Retinal pigment epithelial cell (primary cell): ENCODE results near the gene SPATA31E1.
"Not testable (repeated sequence)": the region's sequence is repeated elsewhere in the genome, so short reads cannot be mapped to it uniquely, and the experiment has no call there.

Source experiments
- DNase-seq: peaks from one replicate; pipeline ENCODE4 v3.0.0-alpha.2; 2010; ENCODE audit warnings: low read depth
- H3K4me3 ChIP-seq: 2 replicates; pipeline ENCODE4 v1.5.1; 2011; ENCODE audit warnings: mild to moderate bottlenecking, low read length, control low read depth, moderate library complexity
- TF ChIP-seq, protein P1 (sequence below): conservative IDR thresholded peaks from 2 replicates; pipeline ENCODE4 v1.5.1; 2011; ENCODE audit warnings: low read depth, low read length, control low read depth, inconsistent platforms

The SPATA31E1 gene

DNA sequence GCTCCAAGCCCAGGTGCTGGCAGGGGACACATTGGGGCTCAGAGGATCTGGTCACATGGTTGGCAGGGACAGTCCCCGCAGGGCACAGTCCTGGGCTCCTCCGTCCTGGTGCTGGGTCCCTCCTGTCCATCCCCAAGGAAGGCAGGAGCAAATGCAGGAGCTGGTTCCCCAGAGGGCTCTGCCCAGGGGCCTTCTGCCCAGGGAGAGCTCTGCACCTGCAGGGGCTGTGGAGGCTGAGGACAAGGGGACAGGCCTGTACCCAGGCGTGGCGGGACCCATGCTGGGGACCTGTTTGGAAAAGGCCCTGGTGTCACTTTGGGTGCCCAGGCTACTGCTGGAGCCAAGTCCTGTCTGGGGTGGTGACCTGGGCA is 7.2 kb downstream of the SPATA31E1 start:
- H3K4me3 ChIP-seq = no peak overlapping the region
- no peak for DNase-seq
- TF ChIP-seq, protein P1, sequence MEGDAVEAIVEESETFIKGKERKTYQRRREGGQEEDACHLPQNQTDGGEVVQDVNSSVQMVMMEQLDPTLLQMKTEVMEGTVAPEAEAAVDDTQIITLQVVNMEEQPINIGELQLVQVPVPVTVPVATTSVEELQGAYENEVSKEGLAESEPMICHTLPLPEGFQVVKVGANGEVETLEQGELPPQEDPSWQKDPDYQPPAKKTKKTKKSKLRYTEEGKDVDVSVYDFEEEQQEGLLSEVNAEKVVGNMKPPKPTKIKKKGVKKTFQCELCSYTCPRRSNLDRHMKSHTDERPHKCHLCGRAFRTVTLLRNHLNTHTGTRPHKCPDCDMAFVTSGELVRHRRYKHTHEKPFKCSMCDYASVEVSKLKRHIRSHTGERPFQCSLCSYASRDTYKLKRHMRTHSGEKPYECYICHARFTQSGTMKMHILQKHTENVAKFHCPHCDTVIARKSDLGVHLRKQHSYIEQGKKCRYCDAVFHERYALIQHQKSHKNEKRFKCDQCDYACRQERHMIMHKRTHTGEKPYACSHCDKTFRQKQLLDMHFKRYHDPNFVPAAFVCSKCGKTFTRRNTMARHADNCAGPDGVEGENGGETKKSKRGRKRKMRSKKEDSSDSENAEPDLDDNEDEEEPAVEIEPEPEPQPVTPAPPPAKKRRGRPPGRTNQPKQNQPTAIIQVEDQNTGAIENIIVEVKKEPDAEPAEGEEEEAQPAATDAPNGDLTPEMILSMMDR = no peak

DNA sequence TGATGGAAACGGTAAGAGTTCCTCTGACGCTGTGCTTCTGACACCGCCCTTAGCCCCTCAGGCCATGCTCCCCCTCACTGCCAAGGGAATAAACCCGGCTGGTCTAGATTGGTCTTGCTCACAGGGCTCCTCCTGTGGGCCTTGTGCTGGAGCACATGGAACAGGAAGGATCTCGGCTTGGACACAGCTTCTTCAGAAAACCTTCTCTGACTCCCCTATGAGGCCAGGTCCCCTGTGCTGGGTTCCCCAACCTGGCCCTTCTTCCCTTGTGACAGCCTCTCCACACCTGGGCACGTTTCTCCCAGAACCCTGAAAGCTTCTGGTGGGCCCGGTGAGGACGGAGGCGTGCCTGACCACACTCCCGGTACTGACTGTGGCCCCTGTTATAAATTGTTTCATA is 8.2 kb downstream of the SPATA31E1 start:
- DNase-seq = no peak
- no peak overlapping the region for H3K4me3 ChIP-seq
- TF ChIP-seq, protein P1 = no peak

DNA sequence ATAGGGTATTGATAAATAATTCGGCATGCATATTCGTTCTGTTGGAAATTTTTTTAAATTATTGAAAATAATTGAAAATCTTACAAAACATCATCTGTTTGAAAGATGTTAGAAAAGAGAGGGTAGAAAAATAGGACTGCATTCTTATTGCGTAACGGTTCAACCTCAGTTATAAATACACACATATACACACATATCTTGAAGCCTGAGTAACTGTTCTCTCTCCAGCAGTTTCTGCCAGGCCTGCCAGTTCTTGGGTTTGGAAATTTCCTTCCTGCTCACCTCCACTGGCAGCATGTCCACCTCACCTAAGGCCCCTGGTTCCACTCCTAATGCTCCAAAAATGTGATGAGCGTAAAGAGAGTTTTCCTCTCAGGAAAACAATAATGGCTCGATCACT is 9.1 kb downstream of the SPATA31E1 start:
- TF ChIP-seq, protein P1 = no peak
- no peak overlapping the region for H3K4me3 ChIP-seq
- DNase-seq = no peak

DNA sequence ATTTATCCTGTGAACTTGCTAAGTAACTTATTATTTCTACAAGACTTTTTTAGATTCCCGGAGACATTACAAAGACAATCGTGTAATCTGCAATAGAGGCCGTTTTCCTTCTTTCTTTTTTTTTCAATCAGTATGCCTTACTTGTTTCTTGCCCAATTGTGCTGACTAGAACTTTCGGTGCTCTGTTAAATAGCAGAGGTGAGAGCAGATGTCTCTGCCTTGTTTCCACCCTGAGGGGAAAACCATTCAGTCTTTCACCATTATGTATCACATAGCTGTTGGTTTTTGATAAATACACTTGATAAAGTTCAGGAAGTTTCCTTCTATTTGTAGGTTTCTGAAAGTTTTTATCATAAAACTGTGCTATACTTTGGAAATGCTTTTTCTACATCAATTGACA is 10.3 kb downstream of the SPATA31E1 start:
- TF ChIP-seq, protein P1 = no peak
- no peak overlapping the region for H3K4me3 ChIP-seq
- no peak for DNase-seq

DNA sequence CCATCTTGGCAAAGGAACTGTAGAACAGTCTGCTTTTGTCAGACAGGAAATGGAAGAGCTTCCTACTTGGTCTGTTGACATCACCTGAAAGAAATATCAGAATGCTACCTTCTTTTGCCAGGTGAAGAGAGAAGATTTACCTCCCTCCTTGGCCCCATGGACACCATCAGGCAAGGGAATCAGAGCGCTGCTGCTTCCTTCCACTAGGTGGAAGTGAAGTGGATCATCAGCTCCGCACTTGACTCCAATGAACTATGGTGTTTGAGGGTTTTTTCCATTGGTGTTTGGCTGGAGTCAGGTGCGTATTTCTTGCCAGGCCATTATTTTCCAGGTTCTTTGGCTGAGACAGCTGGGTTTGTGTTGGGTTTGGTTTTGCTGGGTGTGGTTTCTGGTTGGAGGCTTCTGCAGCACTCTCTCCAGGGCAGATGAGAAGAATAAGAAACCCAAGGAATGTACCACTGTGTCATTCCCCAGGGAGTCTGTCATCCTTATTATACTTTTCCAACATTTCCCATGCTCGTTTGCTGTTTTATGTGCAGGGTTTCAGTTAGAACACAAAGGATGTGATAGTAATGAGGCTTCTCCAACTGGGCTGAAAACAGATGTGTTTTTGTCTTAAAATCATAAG is 12.4 kb downstream of the SPATA31E1 start:
- no peak for DNase-seq
- TF ChIP-seq, protein P1 = peak; percentile 5
- H3K4me3 ChIP-seq = no peak overlapping the region

DNA sequence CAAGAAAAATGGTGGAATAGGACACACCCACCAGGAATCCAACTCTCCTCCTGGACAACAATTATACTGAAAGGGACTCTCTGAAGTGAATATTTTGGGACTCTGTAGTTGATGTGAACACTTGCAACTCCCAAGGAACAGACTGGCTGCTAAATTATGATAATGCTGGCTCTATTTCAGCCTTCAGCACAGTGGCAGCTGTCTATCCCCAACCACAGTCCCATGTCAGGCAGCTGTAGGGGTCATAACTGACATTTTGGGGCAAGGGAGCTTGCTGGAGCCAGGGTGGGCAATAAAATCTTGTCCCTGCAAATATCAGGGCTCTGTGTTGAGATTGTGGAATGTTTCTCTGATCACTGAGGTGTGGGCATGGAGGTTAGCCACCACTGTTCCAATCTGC is 14.2 kb downstream of the SPATA31E1 start:
- H3K4me3 ChIP-seq = no peak overlapping the region
- TF ChIP-seq, protein P1 = no peak
- no peak for DNase-seq

DNA sequence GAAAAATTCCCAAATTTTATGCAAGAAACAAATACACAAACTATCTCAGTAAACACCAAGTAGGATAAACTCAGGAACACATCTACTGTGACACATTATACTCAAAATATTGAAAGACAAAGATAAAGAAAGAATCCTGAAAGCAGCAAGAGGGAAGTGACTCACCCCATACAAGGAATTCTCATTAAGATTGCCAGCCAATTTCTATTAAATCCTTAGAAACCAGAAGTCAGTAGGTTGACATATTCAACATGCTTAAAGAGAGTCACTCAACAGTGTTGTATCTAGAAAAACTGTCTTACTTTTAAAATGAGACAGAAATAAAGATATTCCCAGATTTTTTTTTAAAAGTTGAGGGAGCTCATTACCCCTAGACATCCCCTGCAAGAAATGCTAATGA is 15.5 kb downstream of the SPATA31E1 start:
- peak; percentile 10 for DNase-seq
- TF ChIP-seq, protein P1 = no peak
- no peak overlapping the region for H3K4me3 ChIP-seq

DNA sequence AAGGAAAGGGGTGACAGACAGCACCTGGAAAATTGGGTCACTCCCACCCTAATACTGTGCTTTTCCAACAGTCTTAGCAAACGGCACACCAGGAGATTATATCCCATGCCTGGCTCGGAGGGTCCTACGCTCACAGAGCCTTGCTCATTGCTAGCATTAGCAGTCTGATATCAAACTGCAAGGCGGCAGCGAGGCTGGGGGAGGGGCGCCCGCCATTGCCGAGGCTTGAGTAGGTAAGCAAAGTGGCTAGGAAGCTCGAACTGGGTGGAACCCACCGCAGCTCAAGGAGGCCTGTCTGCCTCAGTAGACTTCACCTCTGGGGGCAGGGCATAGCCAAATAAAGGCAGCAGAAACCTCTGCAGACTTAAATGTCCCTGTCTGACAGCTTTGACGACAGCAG is 19.7 kb downstream of the SPATA31E1 start:
- not testable (repeated sequence) for DNase-seq, H3K4me3 ChIP-seq
